Fibroblast of lung (primary cell): ENCODE data around the gene ZC3H8.

Experiments used
- EZH2 ChIP-seq: IDR thresholded peaks from 2 replicates; pipeline ENCODE4 v1.5.1; 2012; ENCODE audit warnings: low read length, control low read depth, mild to moderate bottlenecking; ENCODE audit errors: missing control alignments
- TF ChIP-seq, protein P1 (sequence below), 2 donors: IDR thresholded peaks in 1 of 2; conservative IDR thresholded peaks in 1 of 2; 1 replicate in 1 of 2; 2 replicates in 1 of 2; pipeline ENCODE4 v1.5.1; 2011 to 2012; ENCODE audit warnings: low read length in 2 of 2, control low read depth in 1 of 2, inconsistent platforms in 1 of 2, low read depth in 1 of 2, mild to moderate bottlenecking in 1 of 2

- TF ChIP-seq, protein P1, sequence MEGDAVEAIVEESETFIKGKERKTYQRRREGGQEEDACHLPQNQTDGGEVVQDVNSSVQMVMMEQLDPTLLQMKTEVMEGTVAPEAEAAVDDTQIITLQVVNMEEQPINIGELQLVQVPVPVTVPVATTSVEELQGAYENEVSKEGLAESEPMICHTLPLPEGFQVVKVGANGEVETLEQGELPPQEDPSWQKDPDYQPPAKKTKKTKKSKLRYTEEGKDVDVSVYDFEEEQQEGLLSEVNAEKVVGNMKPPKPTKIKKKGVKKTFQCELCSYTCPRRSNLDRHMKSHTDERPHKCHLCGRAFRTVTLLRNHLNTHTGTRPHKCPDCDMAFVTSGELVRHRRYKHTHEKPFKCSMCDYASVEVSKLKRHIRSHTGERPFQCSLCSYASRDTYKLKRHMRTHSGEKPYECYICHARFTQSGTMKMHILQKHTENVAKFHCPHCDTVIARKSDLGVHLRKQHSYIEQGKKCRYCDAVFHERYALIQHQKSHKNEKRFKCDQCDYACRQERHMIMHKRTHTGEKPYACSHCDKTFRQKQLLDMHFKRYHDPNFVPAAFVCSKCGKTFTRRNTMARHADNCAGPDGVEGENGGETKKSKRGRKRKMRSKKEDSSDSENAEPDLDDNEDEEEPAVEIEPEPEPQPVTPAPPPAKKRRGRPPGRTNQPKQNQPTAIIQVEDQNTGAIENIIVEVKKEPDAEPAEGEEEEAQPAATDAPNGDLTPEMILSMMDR (conservative IDR thresholded peaks at IDR 0.05 in 1 of 2, IDR thresholded peaks at IDR 0.05 in 1 of 2; ENCODE audit: low read depth in 1 of 2, low read length in 2 of 2): no peak
- no peak for TF ChIP-seq EZH2
Observed at GRCh38 chr2:112229348-112229747, 25.5 kb downstream of the ZC3H8 start.
